Skeletal muscle tissue (tissue), 4 donors: ENCODE data around the gene FBXO34. TPM values are rescaled to one million over a fixed set of nuclear protein-coding genes. Genes with fewer than 3 reads are reported as not detected.
A peak's percentile ranks its signal among the peaks of the same experiment; 100 is the strongest.

Source experiments
- H3K27ac ChIP-seq: one replicate; pipeline ENCODE4 v1.7.0; 2013; ENCODE audit warnings: mild to moderate bottlenecking, low read depth, low read length, inconsistent platforms
- H3K27me3 ChIP-seq, 3 donors: one replicate each; pipeline ENCODE4 v1.7.0; 2013; ENCODE audit warnings: low read length in 3 of 3; ENCODE audit not compliant: control insufficient read depth in 3 of 3, insufficient read depth in 3 of 3
- H3K36me3 ChIP-seq, 3 donors: one replicate each; pipeline ENCODE4 v1.7.0; 2013; ENCODE audit warnings: low read length in 3 of 3; ENCODE audit not compliant: control insufficient read depth in 3 of 3, insufficient read depth in 3 of 3
- H3K4me1 ChIP-seq, 3 donors: one replicate each; pipeline ENCODE4 v1.7.0; 2013; ENCODE audit warnings: low read length in 3 of 3, mild to moderate bottlenecking in 3 of 3; ENCODE audit not compliant: control insufficient read depth in 3 of 3, insufficient read depth in 3 of 3
- H3K4me3 ChIP-seq, 3 donors: one replicate each; pipeline ENCODE4 v1.7.0; 2013; ENCODE audit warnings: low read length in 3 of 3
- H3K9ac ChIP-seq, 3 donors: one replicate each; pipeline ENCODE4 v1.7.0; 2013; ENCODE audit warnings: low read length in 3 of 3, mild to moderate bottlenecking in 3 of 3, moderate library complexity in 2 of 3, low read depth in 1 of 3
- H3K9me3 ChIP-seq, 3 donors: one replicate each; pipeline ENCODE4 v1.7.0; 2013; ENCODE audit warnings: low read length in 3 of 3; ENCODE audit not compliant: control insufficient read depth in 3 of 3
- total RNA-seq: library from RNA; depleted of rRNA; stranded (reverse); fragments of >200 nt; gene quantifications from one replicate; pipeline ENCODE4 v1.2.3, GENCODE V29; 2014
- donor health status: Osteomylitis.

The FBXO34 gene
- 24.5 TPM for total RNA-seq

DNA sequence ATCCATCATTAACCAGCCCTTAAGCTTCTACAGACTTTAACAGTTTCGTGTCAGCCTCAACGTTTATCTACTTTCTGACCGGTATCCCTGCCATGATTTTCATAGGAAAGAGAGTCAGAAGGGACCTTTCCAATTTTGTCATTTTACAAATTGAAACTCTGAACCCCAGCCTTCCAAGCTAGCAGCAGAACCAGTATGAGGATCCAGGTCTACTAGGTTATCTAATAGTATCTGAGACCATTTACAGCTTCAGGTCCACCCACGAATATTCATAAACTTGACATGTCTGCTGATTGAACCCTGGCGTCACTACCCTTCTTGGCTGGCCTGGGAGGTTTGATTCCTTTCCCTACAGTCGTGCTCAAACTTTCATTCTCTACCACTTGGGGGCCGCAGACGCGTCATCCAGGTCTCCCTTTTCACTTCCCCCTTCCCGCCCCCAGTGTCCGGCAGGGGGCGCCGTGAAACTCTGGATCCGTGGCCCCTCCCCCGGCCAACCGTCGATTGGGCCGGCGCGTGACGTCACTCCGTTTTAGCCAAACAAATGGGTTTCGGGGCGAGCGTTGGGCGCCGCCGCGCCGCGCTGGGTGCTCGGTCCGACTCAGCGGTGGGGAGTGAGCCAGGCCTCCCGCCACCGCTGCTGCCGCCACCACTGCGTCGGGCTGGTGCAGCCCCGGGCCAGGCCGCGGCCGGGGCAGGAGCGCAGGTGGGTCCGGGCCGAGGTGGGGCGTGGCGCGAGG, at the start of gene FBXO34:
FBXO34 (plus strand) TSS at position 590 of the 740 bp plus-strand sequence. CDS start 78,970 bp downstream, outside the sequence.
- no peaks in the 10 kb centered on the region for H3K27me3 ChIP-seq
- no peaks in the 10 kb centered on the region for H3K9me3 ChIP-seq
- H3K4me3 ChIP-seq, result peak within 1 kb of the TSS; percentile 90 to 99 (median 94)
- peak within 1 kb of the TSS; percentile 93 for H3K27ac ChIP-seq
- no peaks in the 10 kb centered on the region for H3K36me3 ChIP-seq
- H3K4me1 ChIP-seq, result peaks cover 14 to 24% (median 14%) of the 10 kb centered on the region in 3 donors
- H3K9ac ChIP-seq, result peak within 1 kb of the TSS; percentile 93 to 99 (median 95)

DNA sequence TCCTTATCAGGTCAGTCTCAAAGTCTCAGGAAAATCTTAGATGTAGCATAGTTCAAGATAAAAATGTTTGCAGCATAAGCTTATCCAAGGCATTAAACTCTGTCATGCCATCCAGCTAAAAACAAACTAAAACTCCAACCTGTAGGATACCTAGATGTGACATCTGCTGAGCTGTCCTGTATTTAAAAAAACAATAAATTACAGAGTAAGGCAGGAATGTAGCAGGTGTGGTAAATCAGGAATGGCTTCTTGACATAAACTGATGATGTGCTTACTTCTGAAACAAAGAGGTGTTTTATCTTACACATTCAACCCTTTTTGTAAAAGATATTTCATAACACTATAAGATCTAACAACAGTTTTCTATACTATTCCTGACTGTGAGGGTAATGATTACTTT, 49.3 kb upstream of the FBXO34 start:
- Histone ChIP-seq H3K9me3 (no peaks in the 10 kb centered on the region), H3K27ac (no peak overlapping the region), H3K27me3 (no peaks in the 10 kb centered on the region), H3K36me3 (no peaks in the 10 kb centered on the region), H3K9ac (no peak overlapping the region), H3K4me3 (no peak overlapping the region), H3K4me1 (no peaks in the 10 kb centered on the region)

DNA sequence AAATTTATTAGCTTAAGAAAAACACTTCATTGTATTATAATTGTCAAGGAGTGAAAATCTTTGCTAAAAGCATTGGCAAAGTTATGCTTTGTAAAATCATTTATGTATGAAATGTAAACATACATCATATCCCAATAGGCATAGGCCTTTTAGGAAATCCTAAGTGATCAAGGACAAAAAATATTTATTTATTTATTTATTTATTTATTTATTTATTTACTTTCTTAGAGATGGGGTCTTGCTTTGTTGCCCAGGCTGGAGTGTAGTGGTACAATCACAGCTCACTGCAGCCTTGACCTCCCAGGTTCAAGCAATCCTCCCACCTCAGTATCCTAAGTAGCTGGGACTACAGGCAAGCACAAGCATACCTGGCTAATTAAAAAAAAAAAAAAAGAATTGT, 47.9 kb upstream of the FBXO34 start:
- no peaks in the 10 kb centered on the region for H3K27me3 ChIP-seq
- H3K36me3 ChIP-seq, result no peaks in the 10 kb centered on the region
- H3K27ac ChIP-seq, result no peak overlapping the region
- H3K9ac ChIP-seq, result no peak overlapping the region
- no peaks in the 10 kb centered on the region for H3K4me1 ChIP-seq
- no peak overlapping the region for H3K4me3 ChIP-seq
- no peaks in the 10 kb centered on the region for H3K9me3 ChIP-seq

DNA sequence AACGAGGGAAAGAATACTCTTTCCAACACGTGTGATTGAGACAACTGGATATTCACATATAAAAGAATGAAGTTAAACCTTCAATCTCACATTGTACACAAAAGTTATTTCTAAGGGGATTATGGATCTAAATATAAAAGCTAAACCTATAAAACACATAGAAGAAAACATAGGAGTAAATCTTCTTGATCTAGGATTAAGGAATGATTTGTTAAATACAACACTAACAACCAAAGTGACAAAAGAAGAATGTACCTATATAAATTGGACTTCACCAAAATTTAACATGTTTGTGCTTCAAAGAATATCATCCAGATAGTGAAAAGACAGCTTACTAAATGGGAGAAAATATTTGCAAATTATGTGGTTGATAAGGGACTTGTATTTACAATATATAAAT, 43.0 kb upstream of the FBXO34 start:
- no peak overlapping the region for H3K4me3 ChIP-seq
- H3K27ac ChIP-seq, result no peak overlapping the region
- no peaks in the 10 kb centered on the region for H3K4me1 ChIP-seq
- no peaks in the 10 kb centered on the region for H3K36me3 ChIP-seq
- no peaks in the 10 kb centered on the region for H3K9me3 ChIP-seq
- no peaks in the 10 kb centered on the region for H3K27me3 ChIP-seq
- no peak overlapping the region for H3K9ac ChIP-seq

DNA sequence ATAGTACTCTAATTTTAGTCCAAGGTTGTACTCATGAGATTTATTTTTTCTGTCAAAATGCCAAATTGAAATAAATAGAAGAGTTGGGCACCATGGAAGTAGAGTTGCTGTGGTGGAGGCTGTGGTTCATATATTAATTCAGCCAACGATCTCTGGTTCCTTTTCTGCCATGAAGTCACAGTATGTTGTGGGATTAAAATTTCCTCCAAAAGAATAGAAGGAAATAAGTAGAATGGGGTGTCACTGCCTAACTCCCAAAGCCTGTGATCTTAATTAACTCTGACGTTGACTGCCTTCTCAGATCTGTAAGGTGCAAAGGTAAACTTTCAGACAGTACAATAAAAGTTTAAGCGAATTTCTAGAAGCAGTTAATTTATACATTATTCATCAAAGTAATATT, 37.6 kb upstream of the FBXO34 start:
- Histone ChIP-seq H3K36me3 (no peaks in the 10 kb centered on the region), H3K9ac (no peak overlapping the region), H3K4me3 (no peak overlapping the region), H3K27me3 (no peaks in the 10 kb centered on the region), H3K4me1 (no peaks in the 10 kb centered on the region), H3K9me3 (no peaks in the 10 kb centered on the region), H3K27ac (no peak overlapping the region)

GRCh38 chr14:55238019-55238680, 33.1 kb upstream of the FBXO34 start:
- H3K36me3 ChIP-seq, result no peaks in the 10 kb centered on the region

GRCh38 chr14:55239320-55239719, 31.9 kb upstream of the FBXO34 start:
- H3K4me3 ChIP-seq, result no peak overlapping the region

More at GRCh38 chr14:55238019-55238680, 33.1 kb upstream of the FBXO34 start:
- Histone ChIP-seq H3K27me3 (peaks cover 0 to 8% (median 0%) of the 10 kb centered on the region in 3 donors), H3K27ac (no peak overlapping the region), H3K9ac (no peak overlapping the region), H3K4me1 (no peaks in the 10 kb centered on the region), H3K4me3 (no peak overlapping the region), H3K9me3 (no peaks in the 10 kb centered on the region)

GRCh38 chr14:55240526-55241178, 30.6 kb upstream of the FBXO34 start:
- H3K27ac ChIP-seq, result no peak overlapping the region
- no peak overlapping the region for H3K4me3 ChIP-seq
- no peaks in the 10 kb centered on the region for H3K36me3 ChIP-seq
- no peak overlapping the region for H3K9ac ChIP-seq
- H3K4me1 ChIP-seq, result no peaks in the 10 kb centered on the region
- no peaks in the 10 kb centered on the region for H3K9me3 ChIP-seq
- H3K27me3 ChIP-seq, result peaks cover 0 to 8% (median 2%) of the 10 kb centered on the region in 3 donors

More at GRCh38 chr14:55239320-55239719, 31.9 kb upstream of the FBXO34 start:
- Histone ChIP-seq H3K27me3 (peaks cover 0 to 8% (median 2%) of the 10 kb centered on the region in 3 donors), H3K4me1 (no peaks in the 10 kb centered on the region), H3K9ac (no peak overlapping the region), H3K27ac (no peak overlapping the region), H3K36me3 (no peaks in the 10 kb centered on the region), H3K9me3 (no peaks in the 10 kb centered on the region)

DNA sequence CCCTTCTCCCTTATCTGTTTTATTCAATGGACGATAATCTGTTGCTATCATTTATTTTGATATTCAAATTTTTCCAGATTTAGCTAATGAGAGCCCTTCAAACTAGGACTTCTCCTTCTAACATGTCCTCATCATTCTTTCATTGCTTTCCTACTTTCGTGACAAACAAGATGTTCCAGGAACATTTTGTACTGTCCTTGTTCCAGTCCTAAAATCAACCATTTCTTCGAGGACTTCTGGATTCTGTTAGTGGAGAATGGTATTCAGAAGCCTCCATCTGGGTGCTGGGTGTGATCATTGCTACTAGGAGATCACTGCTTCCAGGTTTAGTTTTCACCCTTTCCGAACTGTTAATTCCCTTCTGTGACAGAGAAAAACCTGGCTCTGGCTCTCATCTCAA, 29.5 kb upstream of the FBXO34 start:
- H3K4me1 ChIP-seq, result no peaks in the 10 kb centered on the region
- H3K9me3 ChIP-seq, result no peaks in the 10 kb centered on the region
- no peak overlapping the region for H3K27ac ChIP-seq
- H3K36me3 ChIP-seq, result no peaks in the 10 kb centered on the region
- no peak overlapping the region for H3K4me3 ChIP-seq
- H3K27me3 ChIP-seq, result peaks cover 0 to 8% (median 2%) of the 10 kb centered on the region in 3 donors
- H3K9ac ChIP-seq, result no peak overlapping the region

DNA sequence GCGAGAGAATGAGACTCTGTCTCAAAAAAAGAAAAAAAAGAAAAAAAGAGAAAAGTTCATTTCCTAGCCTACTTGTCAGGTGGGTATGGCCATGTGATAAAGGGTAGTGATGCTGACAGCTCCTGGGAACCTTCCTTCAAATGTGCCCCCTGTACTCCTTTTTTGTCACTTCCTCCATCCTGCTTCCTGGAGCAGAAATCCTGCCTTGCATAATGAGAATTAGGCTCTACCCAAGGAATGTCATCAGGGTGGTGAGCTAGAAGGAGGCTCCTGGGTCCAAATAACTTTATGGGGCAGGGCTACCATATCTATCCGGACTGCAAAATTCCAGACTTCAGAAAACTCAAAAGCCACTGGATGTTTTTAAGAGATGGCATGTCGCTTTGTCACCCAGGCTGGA, 27.8 kb upstream of the FBXO34 start:
- H3K4me1 ChIP-seq, result no peaks in the 10 kb centered on the region

More for the DNA sequence above, 27.8 kb upstream of the FBXO34 start:
- Histone ChIP-seq H3K27ac (no peak overlapping the region), H3K9ac (no peak overlapping the region), H3K4me3 (no peak overlapping the region), H3K36me3 (no peaks in the 10 kb centered on the region), H3K27me3 (peaks cover 0 to 8% (median 2%) of the 10 kb centered on the region in 3 donors), H3K9me3 (no peaks in the 10 kb centered on the region)
